Measurements from ENCODE around the gene ELL. TPM values are rescaled to one million over a fixed set of nuclear protein-coding genes. Genes with fewer than 3 reads are reported as not detected.
A peak's percentile ranks its signal among the peaks of the same experiment; 100 is the strongest.

ELL gene
- total and polyA plus RNA-seq, 8 donors, result 4.1 to 88.7 (median 11.2) TPM

GRCh38 chr19:18428787-18429674 lies 92.8 kb downstream of the ELL start:
- Histone ChIP-seq H3K9me3 (no peaks in the 10 kb centered on the region), H3K27ac (peak overlapping the region; percentile 68 to 89 (median 84)), H3K4me3 (peak overlapping the region; percentile 44 to 51 (median 48)), H3K27me3 (peaks cover 0 to 13% (median 0%) of the 10 kb centered on the region in 3 donors), H3K36me3 (peaks cover 0 to 8% (median 2%) of the 10 kb centered on the region in 4 donors), H3K4me1 (peaks cover 38 to 85% (median 67%) of the 10 kb centered on the region in 4 donors)
- DNase-seq, result peak; percentile 70 to 95
- peak in 1 of 3 donors; percentile 46 for TF ChIP-seq POLR2AphosphoS5 (IDR thresholded peaks at IDR 0.05)
- TF ChIP-seq POLR2A (IDR thresholded peaks at IDR 0.05), result no peak
- no peak for TF ChIP-seq EP300 (IDR thresholded peaks at IDR 0.05)
- intact Hi-C loops (cut with DNase I; ENCODE audit: low total_unique reads), result no loop called here
- WGBS, 5 donors, result 5 to 19% (median 7%) methylated on average over 3 to 77 of the region's 77 CpGs

GRCh38 chr19:18428173-18428786 lies 93.6 kb downstream of the ELL start:
- H3K4me3 ChIP-seq, result peak overlapping the region in 3 of 4 donors; percentile 44 to 51 (median 48)
- H3K4me1 ChIP-seq, result peaks cover 40 to 87% (median 70%) of the 10 kb centered on the region in 4 donors
- H3K36me3 ChIP-seq, result peaks cover 0 to 8% (median 2%) of the 10 kb centered on the region in 4 donors
- H3K27ac ChIP-seq, result peak overlapping the region; percentile 68 to 89 (median 84)
- intact Hi-C loops (cut with DNase I; ENCODE audit: low total_unique reads), result no loop called here
- no peak for DNase-seq
- WGBS, 5 donors, result 67 to 88% (median 75%) methylated on average over 8 to 17 of the region's 17 CpGs
- H3K27me3 ChIP-seq, result peaks cover 0 to 7% (median 0%) of the 10 kb centered on the region in 3 donors
- no peak for TF ChIP-seq EP300 (IDR thresholded peaks at IDR 0.05)
- no peaks in the 10 kb centered on the region for H3K9me3 ChIP-seq

- DNase-seq, result no peak
- H3K4me1 ChIP-seq, result peaks cover 38 to 87% (median 70%) of the 10 kb centered on the region in 4 donors
- 88 to 92% (median 91%) methylated on average over 11 to 12 of the region's 12 CpGs for WGBS, 5 donors
Measured at GRCh38 chr19:18427743-18428113, 94.1 kb downstream of the ELL start.

GRCh38 chr19:18427080-18427742 lies 94.7 kb downstream of the ELL start:
- Histone ChIP-seq H3K27me3 (no peaks in the 10 kb centered on the region), H3K27ac (peak overlapping the region in 3 of 5 donors; percentile 67 to 90 (median 73)), H3K36me3 (peaks cover 0 to 8% (median 2%) of the 10 kb centered on the region in 4 donors), H3K4me1 (peaks cover 36 to 88% (median 72%) of the 10 kb centered on the region in 4 donors), H3K4me3 (no peak overlapping the region), H3K9me3 (no peaks in the 10 kb centered on the region)
- no peak for DNase-seq
- no peak for TF ChIP-seq CTCF (IDR thresholded peaks at IDR 0.05)
- TF ChIP-seq POLR2A (IDR thresholded peaks at IDR 0.05), result no peak
- no peak for TF ChIP-seq POLR2AphosphoS5 (IDR thresholded peaks at IDR 0.05)
- no peak for TF ChIP-seq EP300 (IDR thresholded peaks at IDR 0.05)
- intact Hi-C loops (cut with DNase I; ENCODE audit: low total_unique reads), result no loop called here
- 70 to 87% (median 78%) methylated on average over 12 to 16 of the region's 16 CpGs for WGBS, 5 donors

More at GRCh38 chr19:18427743-18428113, 94.1 kb downstream of the ELL start:
- no peak for TF ChIP-seq POLR2A (IDR thresholded peaks at IDR 0.05)
- TF ChIP-seq CTCF (IDR thresholded peaks at IDR 0.05), result no peak
- TF ChIP-seq POLR2AphosphoS5 (IDR thresholded peaks at IDR 0.05), result no peak
- TF ChIP-seq EP300 (IDR thresholded peaks at IDR 0.05), result no peak
- Histone ChIP-seq H3K27me3 (peaks cover 0 to 1% (median 0%) of the 10 kb centered on the region in 3 donors), H3K9me3 (no peaks in the 10 kb centered on the region), H3K27ac (peak overlapping the region in 2 of 5 donors; percentile 85 to 89), H3K36me3 (peaks cover 0 to 8% (median 2%) of the 10 kb centered on the region in 4 donors), H3K4me3 (no peak overlapping the region)
- intact Hi-C loops (cut with DNase I; ENCODE audit: low total_unique reads), result no loop called here

- DNase-seq, result no peak
- Histone ChIP-seq H3K36me3 (peaks cover 0 to 8% (median 2%) of the 10 kb centered on the region in 4 donors), H3K9me3 (no peaks in the 10 kb centered on the region), H3K4me1 (peaks cover 37 to 96% (median 79%) of the 10 kb centered on the region in 4 donors), H3K4me3 (no peak overlapping the region), H3K27ac (peak overlapping the region in 4 of 5 donors; percentile 24 to 90 (median 70)), H3K27me3 (no peaks in the 10 kb centered on the region)
- 66 to 87% (median 82%) methylated on average over 6 to 8 of the region's 8 CpGs; no CpG with 5 or more reads in 1 of the 5 donors for WGBS, 5 donors
- no peak for TF ChIP-seq POLR2AphosphoS5 (IDR thresholded peaks at IDR 0.05)
- no peak for TF ChIP-seq EP300 (IDR thresholded peaks at IDR 0.05)
- TF ChIP-seq POLR2A (IDR thresholded peaks at IDR 0.05), result no peak
- no peak for TF ChIP-seq CTCF (IDR thresholded peaks at IDR 0.05)
- intact Hi-C loops (cut with DNase I; ENCODE audit: low total_unique reads), result no loop called here
Measured at GRCh38 chr19:18426416-18426767, 95.5 kb downstream of the ELL start.
